DOHH2 (cell line): ENCODE results near the gene CRABP1.

Source experiments
- H3F3A ChIP-seq: fragments of 200-600 bp; sonication (generic), shearing (Covaris generic); 2 replicates; pipeline ENCODE4 v1.6.0; 2016; ENCODE audit warnings: antibody characterized with exemption, mild to moderate bottlenecking; ENCODE audit not compliant: control insufficient read depth, insufficient read depth
- H3K27ac ChIP-seq: fragments of 200-600 bp; sonication (generic); 2 replicates; pipeline ENCODE4 v1.5.1; 2014; ENCODE audit warnings: low read depth, mild to moderate bottlenecking, low read length, moderate library complexity
- H3K27me3 ChIP-seq: fragments of 200-600 bp; sonication (generic); 2 replicates; pipeline ENCODE4 v1.6.1; 2014; ENCODE audit warnings: mild to moderate bottlenecking, low read length, mixed read lengths; ENCODE audit not compliant: control insufficient read depth
- H3K36me3 ChIP-seq: fragments of 200-600 bp; sonication (generic); 2 replicates; pipeline ENCODE4 v1.6.1; 2014; ENCODE audit warnings: mild to moderate bottlenecking, low read length, moderate library complexity, mixed read lengths; ENCODE audit not compliant: control insufficient read depth
- H3K4me1 ChIP-seq: fragments of 200-600 bp; sonication (generic); 2 replicates; pipeline ENCODE4 v1.6.1; 2014; ENCODE audit warnings: mild to moderate bottlenecking, low read length, mixed read lengths; ENCODE audit not compliant: control insufficient read depth
- H3K4me2 ChIP-seq: fragments of 200-600 bp; sonication (generic); 2 replicates; pipeline ENCODE4 v1.6.0; 2014; ENCODE audit warnings: mild to moderate bottlenecking, low read length, moderate library complexity
- H3K4me3 ChIP-seq: fragments of 200-600 bp; sonication (generic); 2 replicates; pipeline ENCODE4 v1.5.1; 2014; ENCODE audit warnings: mild to moderate bottlenecking, low read length, mixed read lengths
- H3K79me2 ChIP-seq: fragments of 200-600 bp; sonication (generic); 2 replicates; pipeline ENCODE4 v1.6.1; 2014; ENCODE audit warnings: mild to moderate bottlenecking, low read length, mixed read lengths; ENCODE audit not compliant: control insufficient read depth
- H3K9me2 ChIP-seq: fragments of 200-600 bp; sonication (generic); replicated peaks from 2 replicates; pipeline ENCODE4 v1.6.1; 2014; ENCODE audit warnings: mild to moderate bottlenecking, low read length, mixed read lengths; ENCODE audit not compliant: control insufficient read depth
- H3K9me3 ChIP-seq: fragments of 200-600 bp; sonication (generic); 2 replicates; pipeline ENCODE4 v1.6.1; 2014; ENCODE audit warnings: antibody characterized with exemption, low read length, mixed read lengths; ENCODE audit not compliant: control insufficient read depth, insufficient read depth
- H4K20me1 ChIP-seq: fragments of 200-600 bp; sonication (generic); 2 replicates; pipeline ENCODE4 v1.6.0; 2014; ENCODE audit warnings: low read depth, mild to moderate bottlenecking, antibody characterized with exemption, low read length, moderate library complexity; ENCODE audit not compliant: control insufficient read depth, insufficient read depth
- CTCF ChIP-seq: fragments of 200-600 bp; sonication (generic); IDR thresholded peaks from one replicate; pipeline ENCODE4 v1.5.1; 2014; ENCODE audit warnings: antibody characterized with exemption, mild to moderate bottlenecking, low read depth, low read length; ENCODE audit not compliant: poor library complexity, severe bottlenecking
- EZH2phosphoT487 ChIP-seq: fragments of 200-600 bp; sonication (generic); IDR thresholded peaks from 2 replicates; pipeline ENCODE4 v1.6.1; 2017; ENCODE audit warnings: borderline replicate concordance, mild to moderate bottlenecking, antibody characterized with exemption, low read length, moderate library complexity, mixed read lengths

The CRABP1 gene

DNA sequence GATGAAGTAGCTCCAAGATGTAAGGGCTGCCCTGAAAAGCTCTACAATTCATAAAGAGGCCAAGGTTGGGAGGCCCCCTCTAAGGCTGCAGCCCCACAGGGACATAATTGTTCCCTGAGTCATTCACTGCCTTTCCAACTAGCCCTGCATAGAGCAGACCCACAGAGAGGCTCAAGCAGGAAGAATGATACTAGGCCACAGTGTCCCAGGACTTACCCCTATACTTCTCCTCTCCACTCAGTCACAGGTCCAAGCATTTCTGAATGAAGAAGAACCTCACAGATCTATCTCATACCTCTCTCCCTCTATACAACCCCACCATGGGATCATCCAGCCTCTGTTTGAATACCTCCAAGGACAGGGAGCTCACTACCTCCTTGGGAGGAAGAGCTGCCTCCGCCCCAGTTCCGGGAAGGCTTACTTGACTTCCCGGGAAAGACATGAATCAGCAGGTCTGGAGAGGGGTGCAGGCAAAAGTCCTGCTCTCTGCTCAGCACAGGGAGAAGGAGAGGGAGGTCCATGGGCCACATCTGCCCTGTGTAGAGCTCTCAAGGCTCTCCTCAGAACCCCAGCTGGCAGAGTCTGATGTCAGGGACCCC is 33.9 kb upstream of the CRABP1 start:
- Histone ChIP-seq H3K27me3 (peaks cover 11% of the 10 kb centered on the region), H3K4me2 (no peak overlapping the region), H3K27ac (no peak overlapping the region), H4K20me1 (no peaks in the 10 kb centered on the region), H3K36me3 (no peaks in the 10 kb centered on the region), H3K4me3 (no peak overlapping the region), H3K9me2 (no peaks in the 10 kb centered on the region), H3F3A (no peaks in the 10 kb centered on the region), H3K4me1 (no peaks in the 10 kb centered on the region), H3K79me2 (no peaks in the 10 kb centered on the region), H3K9me3 (no peaks in the 10 kb centered on the region)
- no peak for TF ChIP-seq EZH2phosphoT487
- no peak for TF ChIP-seq CTCF

DNA sequence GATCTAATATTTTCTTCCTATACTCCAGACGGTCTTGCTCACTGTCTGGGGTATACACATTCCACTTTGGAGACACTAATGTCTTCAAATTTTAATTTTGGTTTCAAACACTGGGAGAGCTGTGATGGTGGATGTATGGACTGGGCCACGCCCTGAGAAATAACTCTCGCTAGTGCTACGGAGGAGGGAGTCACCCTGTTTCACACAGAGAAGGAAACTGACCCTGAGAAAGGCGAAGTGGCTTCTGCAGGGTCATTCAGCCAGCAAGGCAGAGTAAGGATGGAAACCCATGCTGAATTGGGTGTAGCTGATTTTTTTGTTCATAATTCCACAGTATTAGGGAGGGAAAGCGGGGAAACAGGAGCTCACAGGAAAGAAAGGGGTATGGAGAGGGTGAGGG is 32.2 kb upstream of the CRABP1 start:
- no peaks in the 10 kb centered on the region for H3F3A ChIP-seq
- no peaks in the 10 kb centered on the region for H3K9me2 ChIP-seq
- no peak overlapping the region for H3K4me3 ChIP-seq
- no peaks in the 10 kb centered on the region for H3K9me3 ChIP-seq
- no peak for TF ChIP-seq CTCF
- TF ChIP-seq EZH2phosphoT487: no peak
- H3K4me1 ChIP-seq: no peaks in the 10 kb centered on the region
- H3K36me3 ChIP-seq: no peaks in the 10 kb centered on the region
- no peaks in the 10 kb centered on the region for H3K79me2 ChIP-seq
- H3K27me3 ChIP-seq: peaks cover 11% of the 10 kb centered on the region
- no peak overlapping the region for H3K4me2 ChIP-seq
- no peaks in the 10 kb centered on the region for H4K20me1 ChIP-seq
- no peak overlapping the region for H3K27ac ChIP-seq

- H3K4me1 ChIP-seq: no peaks in the 10 kb centered on the region
- no peaks in the 10 kb centered on the region for H3K36me3 ChIP-seq
- H3K27me3 ChIP-seq: peaks cover 11% of the 10 kb centered on the region
- H3K4me3 ChIP-seq: no peak overlapping the region
- no peak overlapping the region for H3K4me2 ChIP-seq
- no peak overlapping the region for H3K27ac ChIP-seq
- H3K9me2 ChIP-seq: no peaks in the 10 kb centered on the region
- H3F3A ChIP-seq: no peaks in the 10 kb centered on the region
- TF ChIP-seq CTCF (peak; percentile 75), EZH2phosphoT487 (no peak)
- no peaks in the 10 kb centered on the region for H4K20me1 ChIP-seq
- H3K9me3 ChIP-seq: no peaks in the 10 kb centered on the region
- no peaks in the 10 kb centered on the region for H3K79me2 ChIP-seq
These were observed 31.6 kb upstream of the CRABP1 start for GRCh38 chr15:78308422-78309032.
